Esophagus mucosa (tissue), 1 donor: ENCODE results near the gene CTF1. TPM values are rescaled to one million over a fixed set of nuclear protein-coding genes. Genes with fewer than 3 reads are reported as not detected.
"Not testable (repeated sequence)": the region's sequence is repeated elsewhere in the genome, so short reads cannot be mapped to it uniquely, and the experiment has no call there.

Source experiments
- ATAC-seq: fragments of 200-7000 bp; cut with Tn5 transposase; one replicate; pipeline ENCODE4 v1.9.1; 2020
- total RNA-seq: library from RNA; stranded (reverse); gene quantifications from one replicate; pipeline ENCODE4 v1.2.4, GENCODE V29; 2023
- donor health status: DM: yes; HTN: yes; CAD: no.

CTF1 gene
- total RNA-seq, 1 donor from 2014 or later = 2.3 TPM

GRCh38 chr16:30931068-30931650 lies 34.7 kb downstream of the CTF1 start:
- no peak for ATAC-seq

- ATAC-seq = peak; percentile 63
Measured at GRCh38 chr16:30934827-30935557, 38.6 kb downstream of the CTF1 start.

- no peak for ATAC-seq
Measured at GRCh38 chr16:30937692-30938091, 41.3 kb downstream of the CTF1 start.

- ATAC-seq = not testable (repeated sequence)
Measured at GRCh38 chr16:30939571-30939970, 43.2 kb downstream of the CTF1 start.

- peak; percentile 87 for ATAC-seq
Measured at GRCh38 chr16:30941600-30942425, 45.4 kb downstream of the CTF1 start.

- ATAC-seq = no peak
Measured at GRCh38 chr16:30942426-30942806, 46.0 kb downstream of the CTF1 start.

GRCh38 chr16:30944352-30944751 lies 47.9 kb downstream of the CTF1 start:
- no peak for ATAC-seq

- no peak for ATAC-seq
Measured at GRCh38 chr16:30946671-30947540, 50.5 kb downstream of the CTF1 start.

- no peak for ATAC-seq
Measured at GRCh38 chr16:30947541-30947858, 51.1 kb downstream of the CTF1 start.

- peak; percentile 31 for ATAC-seq
Measured at GRCh38 chr16:30947859-30948666, 51.6 kb downstream of the CTF1 start.

- peak; percentile 56 for ATAC-seq
Measured at GRCh38 chr16:30948667-30949649, 52.5 kb downstream of the CTF1 start, which contains the start of gene ORAI3. ORAI3 (plus strand) TSS chr16:30949068; CDS start chr16:30949290, 222 bp downstream.

- peak; percentile 86 for ATAC-seq
Measured at GRCh38 chr16:30949650-30950515, 53.5 kb downstream of the CTF1 start.

GRCh38 chr16:30950516-30951065 lies 54.2 kb downstream of the CTF1 start:
- no peak for ATAC-seq

GRCh38 chr16:30951193-30951592 lies 54.8 kb downstream of the CTF1 start:
- no peak for ATAC-seq

GRCh38 chr16:30951750-30952149 lies 55.3 kb downstream of the CTF1 start:
- no peak for ATAC-seq

GRCh38 chr16:30953111-30953510 lies 56.7 kb downstream of the CTF1 start:
- ATAC-seq = no peak
